Neural crest cell (in vitro differentiated cells): Measurements from ENCODE around the gene DNASE2B. TPM values are rescaled to one million over a fixed set of nuclear protein-coding genes. Genes with fewer than 3 reads are reported as not detected.

ENCODE experiments used
- DNase-seq: peaks from one replicate; pipeline ENCODE4 v3.0.0; 2021; ENCODE audit warnings: low read depth, mixed read lengths, low spot score
- H3K27ac Mint-ChIP-seq: one replicate; pipeline ENCODE4 v1.8.0; 2021; ENCODE audit warnings: mild to moderate bottlenecking, mixed read lengths; ENCODE audit not compliant: unreplicated experiment
- H3K27me3 Mint-ChIP-seq: 2 replicates; pipeline ENCODE4 v1.8.0; 2021; ENCODE audit warnings: low read depth, mild to moderate bottlenecking, mixed read lengths
- H3K36me3 Mint-ChIP-seq: 2 replicates; pipeline ENCODE4 v1.8.0; 2021; ENCODE audit warnings: low read depth, mild to moderate bottlenecking, mixed read lengths
- H3K4me1 Mint-ChIP-seq: 2 replicates; pipeline ENCODE4 v1.8.0; 2021; ENCODE audit warnings: mixed read lengths
- H3K4me3 Mint-ChIP-seq: one replicate; pipeline ENCODE4 v1.8.0; 2021; ENCODE audit warnings: mild to moderate bottlenecking, mixed read lengths
- H3K9me3 Mint-ChIP-seq: 2 replicates; pipeline ENCODE4 v1.8.0; 2021; ENCODE audit warnings: mixed read lengths
- CTCF ChIP-seq: fragments of 200-600 bp; sonication (generic); conservative IDR thresholded peaks from 2 replicates; pipeline ENCODE4 v1.5.0; 2021; ENCODE audit warnings: antibody characterized with exemption, mild to moderate bottlenecking
- total RNA-seq: library from RNA; stranded (reverse); gene quantifications from 2 replicates; pipeline ENCODE4 v1.2.1, GENCODE V29; 2021

The DNASE2B gene
- total RNA-seq, 1 donor from 2014 or later, result not detected

- no peaks in the 10 kb centered on the region for H3K27me3 Mint-ChIP-seq
- no peaks in the 10 kb centered on the region for H3K36me3 Mint-ChIP-seq
- TF ChIP-seq CTCF, result no peak
- no peak overlapping the region for H3K27ac Mint-ChIP-seq
- H3K9me3 Mint-ChIP-seq, result no peaks in the 10 kb centered on the region
- DNase-seq, result no peak
- peaks cover 8% of the 10 kb centered on the region for H3K4me1 Mint-ChIP-seq
- no peak overlapping the region for H3K4me3 Mint-ChIP-seq
Observed at GRCh38 chr1:84385347-84385746, 12.9 kb upstream of the DNASE2B start.

GRCh38 chr1:84386716-84387479 is 11.4 kb upstream of the DNASE2B start:
- H3K36me3 Mint-ChIP-seq, result no peaks in the 10 kb centered on the region
- no peak for DNase-seq
- H3K9me3 Mint-ChIP-seq, result no peaks in the 10 kb centered on the region
- no peak overlapping the region for H3K27ac Mint-ChIP-seq
- peaks cover 8% of the 10 kb centered on the region for H3K4me1 Mint-ChIP-seq
- H3K27me3 Mint-ChIP-seq, result no peaks in the 10 kb centered on the region
- TF ChIP-seq CTCF, result no peak
- H3K4me3 Mint-ChIP-seq, result no peak overlapping the region

GRCh38 chr1:84387480-84388163 is 10.7 kb upstream of the DNASE2B start:
- H3K27ac Mint-ChIP-seq, result no peak overlapping the region
- H3K36me3 Mint-ChIP-seq, result no peaks in the 10 kb centered on the region
- no peak for DNase-seq
- peaks cover 8% of the 10 kb centered on the region for H3K4me1 Mint-ChIP-seq
- no peak overlapping the region for H3K4me3 Mint-ChIP-seq
- no peaks in the 10 kb centered on the region for H3K9me3 Mint-ChIP-seq
- no peaks in the 10 kb centered on the region for H3K27me3 Mint-ChIP-seq
- TF ChIP-seq CTCF, result no peak

GRCh38 chr1:84390226-84390625 is 8.1 kb upstream of the DNASE2B start:
- TF ChIP-seq CTCF, result no peak

GRCh38 chr1:84401156-84401555 is 2.9 kb downstream of the DNASE2B start:
- no peak for DNase-seq
- H3K4me1 Mint-ChIP-seq, result peaks cover 3% of the 10 kb centered on the region
- H3K27ac Mint-ChIP-seq, result no peak overlapping the region
- H3K36me3 Mint-ChIP-seq, result no peaks in the 10 kb centered on the region
- H3K4me3 Mint-ChIP-seq, result no peak overlapping the region
- no peak for TF ChIP-seq CTCF
- no peaks in the 10 kb centered on the region for H3K27me3 Mint-ChIP-seq
- H3K9me3 Mint-ChIP-seq, result no peaks in the 10 kb centered on the region

More at GRCh38 chr1:84390226-84390625, 8.1 kb upstream of the DNASE2B start:
- H3K4me3 Mint-ChIP-seq, result no peak overlapping the region
- no peaks in the 10 kb centered on the region for H3K36me3 Mint-ChIP-seq
- DNase-seq, result no peak
- H3K27ac Mint-ChIP-seq, result no peak overlapping the region
- peaks cover 8% of the 10 kb centered on the region for H3K4me1 Mint-ChIP-seq
- H3K27me3 Mint-ChIP-seq, result no peaks in the 10 kb centered on the region
- no peaks in the 10 kb centered on the region for H3K9me3 Mint-ChIP-seq
